Measurements from ENCODE around the gene EPHB1.

The EPHB1 gene

DNA sequence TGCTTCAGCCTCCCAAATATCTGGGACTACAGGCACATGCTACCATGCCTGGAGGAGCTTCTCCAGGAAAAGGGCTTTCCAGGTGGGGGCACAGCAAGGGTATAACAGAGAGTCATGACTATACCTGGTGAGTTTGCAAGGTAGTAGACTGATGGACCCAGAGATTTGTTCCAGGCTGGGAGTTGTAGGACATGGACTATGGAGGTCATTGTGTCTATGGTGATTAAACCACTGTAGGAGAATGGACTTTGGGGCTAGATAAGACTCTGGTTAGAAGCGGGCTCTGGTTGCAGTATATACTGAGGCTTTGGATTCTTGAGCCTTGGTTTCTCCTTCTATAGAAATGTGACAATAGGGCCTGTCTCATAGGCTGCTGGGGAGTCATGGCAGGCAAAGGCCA is 104.7 kb downstream of the EPHB1 start:
- ChIA-PET POLR2A (no interaction called here), CTCF (interaction anchor here (1.4 kb wide), 1 partner anchor 144 kb away, joined by 3 read pairs; no protein-coding TSS in a partner anchor)
- no peak overlapping the region for H3K4me3 ChIP-seq (ENCODE audit: low read depth, low read length)
- DNase-seq (ENCODE audit: low read depth, low spot score): no peak
- TF ChIP-seq, protein P1, sequence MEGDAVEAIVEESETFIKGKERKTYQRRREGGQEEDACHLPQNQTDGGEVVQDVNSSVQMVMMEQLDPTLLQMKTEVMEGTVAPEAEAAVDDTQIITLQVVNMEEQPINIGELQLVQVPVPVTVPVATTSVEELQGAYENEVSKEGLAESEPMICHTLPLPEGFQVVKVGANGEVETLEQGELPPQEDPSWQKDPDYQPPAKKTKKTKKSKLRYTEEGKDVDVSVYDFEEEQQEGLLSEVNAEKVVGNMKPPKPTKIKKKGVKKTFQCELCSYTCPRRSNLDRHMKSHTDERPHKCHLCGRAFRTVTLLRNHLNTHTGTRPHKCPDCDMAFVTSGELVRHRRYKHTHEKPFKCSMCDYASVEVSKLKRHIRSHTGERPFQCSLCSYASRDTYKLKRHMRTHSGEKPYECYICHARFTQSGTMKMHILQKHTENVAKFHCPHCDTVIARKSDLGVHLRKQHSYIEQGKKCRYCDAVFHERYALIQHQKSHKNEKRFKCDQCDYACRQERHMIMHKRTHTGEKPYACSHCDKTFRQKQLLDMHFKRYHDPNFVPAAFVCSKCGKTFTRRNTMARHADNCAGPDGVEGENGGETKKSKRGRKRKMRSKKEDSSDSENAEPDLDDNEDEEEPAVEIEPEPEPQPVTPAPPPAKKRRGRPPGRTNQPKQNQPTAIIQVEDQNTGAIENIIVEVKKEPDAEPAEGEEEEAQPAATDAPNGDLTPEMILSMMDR (IDR thresholded peaks at IDR 0.05; ENCODE audit: insufficient read depth, low read length, missing control alignments): no peak

- TF ChIP-seq, protein P1 (IDR thresholded peaks at IDR 0.05; ENCODE audit: insufficient read depth, low read length, missing control alignments): no peak
- no peak for DNase-seq (ENCODE audit: low read depth, low spot score)
- no peak overlapping the region for H3K4me3 ChIP-seq (ENCODE audit: low read depth, low read length)
- POLR2A ChIA-PET: no interaction called here
- CTCF ChIA-PET: interaction anchor here (1.4 kb wide), 1 partner anchor 145 kb away, joined by 3 read pairs; no protein-coding TSS in a partner anchor
These were observed 105.4 kb downstream of the EPHB1 start for GRCh38 chr3:134900482-134900881.

DNA sequence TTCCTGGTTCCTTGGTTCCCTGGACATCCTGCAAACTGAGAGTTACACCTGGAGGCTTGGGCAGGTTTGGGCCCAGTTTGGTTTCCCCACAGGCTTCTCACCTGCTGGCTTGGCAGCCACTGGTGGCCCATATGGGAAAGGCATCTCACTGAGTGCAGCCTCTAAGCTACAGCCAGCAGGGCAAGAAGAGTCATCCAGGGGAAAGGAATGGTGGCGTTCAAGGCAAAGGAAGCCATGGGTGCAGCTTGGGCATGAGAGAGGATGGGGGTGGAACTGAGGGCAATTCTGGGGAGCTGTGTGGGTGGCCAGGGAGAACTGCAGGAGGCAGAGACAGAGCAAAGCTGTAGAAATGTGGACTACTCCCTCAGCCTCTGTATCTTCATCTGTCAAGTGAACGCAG is 106.4 kb downstream of the EPHB1 start:
- POLR2A ChIA-PET: no interaction called here
- DNase-seq (ENCODE audit: low read depth, low spot score): no peak
- CTCF ChIA-PET: no interaction called here
- no peak overlapping the region for H3K4me3 ChIP-seq (ENCODE audit: low read depth, low read length)
- TF ChIP-seq, protein P1 (IDR thresholded peaks at IDR 0.05; ENCODE audit: insufficient read depth, low read length, missing control alignments): no peak

- ChIA-PET POLR2A (no interaction called here), CTCF (no interaction called here)
- TF ChIP-seq, protein P1 (IDR thresholded peaks at IDR 0.05; ENCODE audit: insufficient read depth, low read length, missing control alignments): no peak
- no peak overlapping the region for H3K4me3 ChIP-seq (ENCODE audit: low read depth, low read length)
- DNase-seq (ENCODE audit: low read depth, low spot score): no peak
These were observed 108.8 kb downstream of the EPHB1 start for GRCh38 chr3:134903837-134904236.

GRCh38 chr3:134904241-134904771 is 109.2 kb downstream of the EPHB1 start:
- ChIA-PET CTCF (no interaction called here), POLR2A (no interaction called here)
- no peak overlapping the region for H3K4me3 ChIP-seq (ENCODE audit: low read depth, low read length)
- TF ChIP-seq, protein P1 (IDR thresholded peaks at IDR 0.05; ENCODE audit: insufficient read depth, low read length, missing control alignments): no peak
- no peak for DNase-seq (ENCODE audit: low read depth, low spot score)

DNA sequence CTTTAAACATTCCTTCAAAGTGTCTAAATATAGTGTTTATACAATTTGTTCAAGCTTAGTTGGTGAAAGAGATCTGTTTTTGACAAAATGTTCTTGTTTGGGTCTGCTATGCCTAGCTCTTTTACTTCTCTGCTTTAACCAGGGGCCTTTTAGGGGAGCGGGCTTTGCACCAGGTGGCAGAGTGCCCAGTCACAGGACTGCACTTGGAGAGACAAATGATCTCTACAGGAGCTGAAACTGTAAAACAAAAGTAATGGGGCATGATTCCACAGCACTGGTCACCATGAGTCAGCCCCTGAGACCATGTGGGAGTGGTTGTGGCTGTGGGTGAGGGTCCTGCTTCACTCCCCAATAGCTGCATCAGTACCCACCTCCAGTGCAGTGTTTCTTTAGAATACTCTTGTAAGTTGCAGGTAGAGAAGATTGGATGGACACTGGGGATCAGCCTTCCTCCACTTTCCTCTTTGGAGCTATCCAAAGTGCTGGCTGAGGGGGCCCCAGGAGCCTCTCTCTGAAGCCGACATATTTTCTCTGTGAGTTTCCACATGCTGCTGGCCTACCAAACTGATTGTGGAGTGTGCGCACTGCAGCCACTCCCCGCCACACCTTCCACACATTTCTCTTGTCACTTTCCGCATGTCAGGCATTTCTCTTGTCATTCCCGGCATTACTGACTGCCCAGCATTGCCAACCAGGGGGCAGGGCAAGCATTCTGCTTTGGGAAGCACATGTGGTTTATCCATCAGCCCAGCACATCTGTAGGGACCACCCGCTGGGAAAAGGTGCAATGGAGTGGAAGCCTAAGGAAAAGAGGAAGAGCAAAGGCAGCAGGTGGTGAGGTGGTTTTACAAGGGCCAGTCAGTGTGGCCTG is 110.0 kb downstream of the EPHB1 start:
- ChIA-PET CTCF (no interaction called here), POLR2A (no interaction called here)
- H3K4me3 ChIP-seq (ENCODE audit: low read depth, low read length): no peak overlapping the region
- no peak for DNase-seq (ENCODE audit: low read depth, low spot score)
- TF ChIP-seq, protein P1 (IDR thresholded peaks at IDR 0.05; ENCODE audit: insufficient read depth, low read length, missing control alignments): no peak

All from AG04449 (cell line).